SIG-M5 treated with dmso at 0.1 percent for 504 hours (cell line): ENCODE results near the gene PNPLA1.
"Not testable (repeated sequence)": the region's sequence is repeated elsewhere in the genome, so short reads cannot be mapped to it uniquely, and the experiment has no call there.

ENCODE experiments used
- DNase-seq: peaks from one replicate; lab custom pipeline; 2025; ENCODE audit not compliant: unreplicated experiment; lab: John Stamatoyannopoulos, UW

Gene PNPLA1

GRCh38 chr6:36333171-36333895 lies 63.5 kb downstream of the PNPLA1 start:
- no peak for DNase-seq

- no peak for DNase-seq
Observed at GRCh38 chr6:36333931-36334725, 64.3 kb downstream of the PNPLA1 start.

DNA sequence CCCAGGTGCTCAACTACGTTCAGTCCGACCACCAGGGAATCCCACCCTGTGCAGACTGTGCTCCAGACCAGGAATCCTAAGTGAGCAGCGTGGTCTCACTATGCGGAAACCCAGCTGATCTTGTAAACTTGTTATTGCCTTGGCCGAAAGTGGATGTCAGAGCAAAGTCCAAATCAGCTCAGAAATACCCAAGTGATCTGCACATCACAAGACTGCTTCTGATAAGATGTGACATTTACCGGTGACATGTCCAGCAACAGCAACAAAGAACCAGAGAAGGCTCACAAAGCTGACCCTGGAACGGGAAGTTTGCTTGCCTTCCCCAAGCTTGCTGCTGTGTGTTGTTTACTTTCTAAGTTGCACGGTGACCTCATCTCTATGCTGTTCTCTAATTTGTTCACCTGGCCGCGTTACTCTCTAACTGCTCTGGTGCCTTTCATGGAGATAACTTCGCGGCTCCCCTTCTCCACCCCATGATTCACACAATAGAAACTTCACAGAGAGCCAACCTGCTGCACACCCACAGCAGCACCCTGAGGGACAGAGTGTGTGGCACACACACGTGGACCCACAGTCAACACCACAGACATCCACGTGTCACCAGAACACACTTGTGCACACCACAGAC lies 65.1 kb downstream of the PNPLA1 start:
- no peak for DNase-seq

DNA sequence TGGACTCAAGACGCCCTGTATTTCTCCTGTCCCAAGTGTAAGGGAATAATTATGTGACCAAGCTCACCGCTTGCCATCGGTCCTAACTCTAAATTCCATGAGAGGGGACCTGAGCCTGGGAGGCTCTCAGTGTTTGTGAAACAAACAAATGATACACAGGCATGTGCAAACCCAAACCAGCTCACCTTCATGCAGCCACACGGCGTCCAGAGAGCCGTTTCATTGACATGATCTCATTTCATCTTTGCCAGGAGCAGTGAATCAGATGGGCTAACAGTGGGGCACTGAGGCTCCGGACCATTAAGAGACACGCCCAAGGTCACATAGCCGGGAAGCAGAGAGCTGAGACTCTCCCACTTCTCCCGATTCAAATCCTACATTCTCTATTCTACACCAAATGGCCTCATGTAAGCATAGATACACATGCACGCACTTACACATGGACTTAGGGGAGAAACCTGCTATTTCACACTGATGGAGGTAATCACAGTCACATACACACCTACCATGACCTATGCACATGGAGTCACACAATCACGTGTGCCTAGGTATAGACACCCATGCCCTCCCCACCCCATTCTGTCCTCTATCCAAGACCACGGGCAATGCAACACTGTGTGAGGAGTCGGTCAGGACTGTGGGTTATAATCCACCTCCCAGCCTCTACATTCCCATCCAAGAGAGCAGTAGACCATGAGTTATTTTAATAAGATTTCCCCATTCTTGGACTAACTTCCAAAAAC lies 65.8 kb downstream of the PNPLA1 start:
- no peak for DNase-seq

- DNase-seq: no peak
Observed at GRCh38 chr6:36336208-36336710, 66.4 kb downstream of the PNPLA1 start.

DNA sequence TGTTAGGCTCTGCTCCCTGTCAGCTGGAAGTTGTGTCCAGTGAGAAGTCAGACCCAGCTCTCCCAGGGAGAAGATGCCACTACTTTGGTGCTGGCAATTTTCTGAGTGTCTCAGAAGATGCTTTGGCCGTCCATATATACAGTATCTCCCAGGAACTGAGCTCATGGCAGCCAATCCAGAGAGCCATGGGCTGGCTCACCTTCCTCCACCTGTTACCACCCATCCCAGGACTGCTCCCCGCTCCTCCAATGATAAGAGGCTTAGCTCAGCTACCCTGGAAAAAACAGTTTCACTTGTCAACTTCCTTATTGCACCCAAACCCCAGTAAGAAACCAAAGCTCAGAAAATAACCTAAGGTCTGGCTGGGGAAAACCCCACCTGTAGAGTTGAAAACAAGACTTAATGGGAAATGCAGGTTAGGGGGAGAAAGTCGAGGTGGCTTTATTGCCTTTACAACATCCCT lies 67.0 kb downstream of the PNPLA1 start, which contains the start of gene BNIP5:
TSS of gene BNIP5 (minus strand) at position 110 of the 463 bp plus-strand sequence. CDS start 6,198 bp downstream, outside the sequence.
- DNase-seq: no peak

DNA sequence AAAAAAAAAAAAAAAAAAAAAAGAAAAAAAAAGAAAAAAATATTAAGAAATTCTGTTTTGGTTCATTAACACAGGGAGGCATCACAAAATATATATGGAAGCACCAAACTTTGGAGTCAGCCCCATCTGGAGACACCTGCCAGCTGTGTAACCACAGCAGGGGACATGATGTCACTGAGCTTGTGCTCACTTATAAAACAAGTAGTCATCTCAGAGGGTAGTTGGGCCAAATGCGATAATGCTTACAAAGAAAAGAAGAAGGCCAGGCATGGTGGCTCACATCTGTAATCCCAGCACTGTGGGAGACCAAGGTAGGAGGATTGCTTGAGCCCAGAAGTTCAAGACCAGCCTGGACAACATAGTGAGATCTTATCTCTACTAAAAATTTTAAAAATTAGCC lies 68.0 kb downstream of the PNPLA1 start:
- DNase-seq: no peak

GRCh38 chr6:36338223-36338622 lies 68.4 kb downstream of the PNPLA1 start:
- not testable (repeated sequence) for DNase-seq

GRCh38 chr6:36339146-36339545 lies 69.3 kb downstream of the PNPLA1 start:
- no peak for DNase-seq

- DNase-seq: no peak
Observed at GRCh38 chr6:36340306-36340617, 70.4 kb downstream of the PNPLA1 start.

DNA sequence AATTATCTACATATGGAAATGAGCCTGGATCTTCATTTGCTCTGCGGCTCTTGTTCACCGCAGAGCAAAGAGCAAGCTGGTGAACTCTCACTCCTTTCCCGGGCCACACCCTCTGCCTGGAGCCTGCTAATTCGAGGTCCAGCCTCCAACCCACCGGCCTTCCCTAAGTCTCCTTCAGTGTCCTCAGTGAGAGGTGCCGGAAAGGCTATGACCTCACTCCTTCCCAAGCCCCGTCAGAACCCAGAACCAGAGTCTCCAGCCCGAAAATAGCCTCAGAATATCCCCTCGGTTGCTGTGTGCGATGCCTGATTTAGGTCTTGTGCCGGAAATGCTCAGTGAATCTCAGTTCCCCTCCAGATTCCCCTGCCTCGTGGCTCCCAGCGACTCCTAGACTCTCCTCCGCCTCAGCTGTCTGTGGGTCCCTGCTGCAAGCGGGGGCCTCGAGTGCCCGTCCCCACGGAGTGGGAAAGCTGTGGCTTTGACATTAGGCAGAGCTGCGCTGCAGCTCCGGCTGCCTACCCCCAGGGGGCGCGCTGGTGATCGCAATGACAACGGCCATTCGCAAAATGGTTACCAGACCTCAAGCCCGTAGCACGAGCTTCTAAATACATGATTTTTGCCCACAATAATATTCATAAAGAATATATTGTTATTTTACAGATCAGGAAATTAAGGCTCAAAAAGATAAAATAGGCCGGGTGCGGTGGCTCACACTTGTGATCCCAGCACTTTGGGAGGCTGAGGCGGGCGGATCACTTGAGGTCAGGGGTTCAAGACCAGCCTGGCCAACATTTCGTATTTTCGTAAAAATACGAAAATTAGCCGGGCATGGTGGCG lies 71.0 kb downstream of the PNPLA1 start:
- peak; percentile 24 for DNase-seq

- no peak for DNase-seq
Observed at GRCh38 chr6:36343109-36343680, 73.3 kb downstream of the PNPLA1 start.

DNA sequence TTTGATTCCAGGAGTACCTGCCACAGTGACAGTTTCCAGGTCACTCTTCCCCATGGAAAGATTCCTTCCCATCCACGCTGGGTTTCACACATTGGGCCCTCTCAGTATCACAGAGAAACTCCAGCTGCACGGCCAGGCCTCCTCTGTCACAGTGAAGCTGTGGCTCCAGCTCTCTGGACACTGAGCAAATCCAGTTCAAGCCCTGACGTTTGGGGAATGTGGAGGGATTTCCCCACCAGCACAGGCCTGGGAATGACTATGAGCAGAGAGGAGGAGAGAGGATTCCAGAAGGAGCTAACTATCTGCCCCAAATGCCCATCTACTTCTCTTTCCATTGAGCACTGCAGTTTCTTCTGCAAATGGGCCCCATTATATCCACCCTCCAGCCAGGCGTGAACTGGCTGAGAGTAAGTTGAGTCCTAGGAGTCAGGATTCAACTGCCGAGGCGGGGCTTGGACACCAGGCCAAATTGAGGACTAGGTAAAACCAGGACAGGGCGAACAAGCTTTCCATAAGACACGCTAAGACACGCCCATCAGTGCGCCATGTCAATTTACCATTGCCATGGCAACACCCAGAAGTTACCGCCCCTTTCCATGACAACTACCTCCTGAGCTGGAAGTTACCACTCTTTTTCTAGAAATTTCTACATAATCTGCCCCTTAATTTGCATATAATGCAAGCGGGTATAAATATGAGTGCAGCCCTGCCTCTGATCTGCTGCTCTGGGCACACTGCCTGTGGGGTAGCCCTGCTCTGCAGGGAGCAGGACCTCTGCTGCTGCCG lies 76.0 kb downstream of the PNPLA1 start:
- DNase-seq: no peak

DNA sequence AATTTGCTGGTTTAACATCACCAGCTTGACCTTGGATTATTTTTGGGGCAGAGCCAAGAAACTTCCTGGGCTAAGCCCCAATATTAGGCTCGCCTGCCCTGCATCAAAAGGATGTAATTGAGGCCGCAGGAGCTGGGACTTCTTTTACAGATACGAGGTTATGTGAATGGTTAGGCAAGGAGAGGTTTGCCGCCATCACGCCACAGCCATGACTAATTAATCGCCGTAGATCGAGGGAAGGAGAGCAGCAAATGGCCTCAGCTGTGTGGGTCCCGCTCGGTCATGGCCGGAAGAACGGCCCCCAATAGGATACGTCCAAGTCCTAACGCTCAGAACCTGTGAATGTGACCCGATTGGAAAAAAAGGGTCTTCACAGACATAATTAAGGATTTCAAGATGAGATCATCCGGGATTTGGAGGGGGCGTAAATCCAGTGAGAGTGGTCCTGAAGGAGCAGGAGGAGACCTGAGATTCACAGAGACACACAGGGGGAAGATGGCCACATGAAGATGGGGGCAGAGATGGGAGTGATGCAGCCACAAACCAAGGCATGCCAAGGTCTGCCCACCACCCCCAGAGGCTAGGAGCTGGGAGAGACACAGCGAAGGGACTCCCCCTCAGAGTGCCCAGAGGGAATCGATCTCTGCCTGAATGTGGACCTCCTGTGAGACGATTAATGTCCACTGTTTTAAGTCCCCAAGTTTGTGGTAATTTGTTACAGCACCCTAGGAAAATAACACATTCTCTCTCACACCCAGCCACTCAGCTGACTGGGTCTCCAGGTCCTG lies 76.8 kb downstream of the PNPLA1 start:
- DNase-seq: no peak

- DNase-seq: no peak
Observed at GRCh38 chr6:36347621-36348020, 77.8 kb downstream of the PNPLA1 start.

DNA sequence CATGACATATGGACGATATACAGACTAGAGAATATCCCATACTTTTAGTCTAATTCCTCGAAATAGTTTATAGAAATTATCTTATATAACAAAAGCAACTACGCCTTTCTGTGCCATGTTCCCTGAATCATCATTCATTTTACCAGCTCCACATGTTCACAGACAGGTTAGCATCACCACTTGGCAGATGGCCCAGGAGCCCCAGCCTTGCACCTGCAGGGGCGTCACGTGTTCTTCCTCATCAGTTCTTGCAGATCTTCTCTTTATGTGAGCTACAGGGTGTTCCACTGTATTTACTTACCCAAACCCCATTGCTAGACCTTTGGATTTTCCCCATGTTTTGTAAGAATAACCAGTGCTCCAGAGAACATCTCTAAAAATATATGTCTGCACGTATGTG lies 79.4 kb downstream of the PNPLA1 start:
- DNase-seq: no peak

GRCh38 chr6:36350082-36350481 lies 80.2 kb downstream of the PNPLA1 start:
- no peak for DNase-seq
